SK-N-SH treated with all-trans-retinoic acid at 6 μM for 48 hours (cell line): Measurements from ENCODE around the gene SPRR2A.
"Not testable (repeated sequence)": the region's sequence is repeated elsewhere in the genome, so short reads cannot be mapped to it uniquely, and the experiment has no call there.

ENCODE experiments used
- ATAC-seq: fragments of 200-7000 bp; cut with Tn5 transposase; 3 replicates; pipeline ENCODE4 v1.9.1; 2020; ENCODE audit warnings: mild to moderate bottlenecking, moderate library complexity
- BACH2 ChIP-seq: fragments of 250-450 bp; sonication (Bioruptor Pico); IDR thresholded peaks from 2 replicates; pipeline ENCODE4 v1.9.0; 2021; ENCODE audit warnings: mild to moderate bottlenecking, borderline replicate concordance
- GLIS3 ChIP-seq: fragments of 250-450 bp; sonication (Bioruptor Pico); IDR thresholded peaks from 2 replicates; pipeline ENCODE4 v1.5.0; 2020; ENCODE audit warnings: mild to moderate bottlenecking, moderate library complexity
- OSR1 ChIP-seq: fragments of 250-450 bp; sonication (Bioruptor Pico); IDR thresholded peaks from 2 replicates; pipeline ENCODE4 v1.8.0; 2022; ENCODE audit warnings: moderate library complexity, mild to moderate bottlenecking, inconsistent platforms
- POU6F1 ChIP-seq: fragments of 250-450 bp; sonication (Bioruptor Pico); IDR thresholded peaks from 2 replicates; pipeline ENCODE4 v1.8.0; 2021; ENCODE audit warnings: low read depth, mild to moderate bottlenecking, moderate library complexity, borderline replicate concordance
- PPARA ChIP-seq: fragments of 250-450 bp; sonication (Bioruptor Pico); IDR thresholded peaks from 2 replicates; pipeline ENCODE4 v1.5.0; 2020; ENCODE audit warnings: mild to moderate bottlenecking, borderline replicate concordance
- SNAI2 ChIP-seq: fragments of 250-450 bp; sonication (Bioruptor Pico); IDR thresholded peaks from 2 replicates; pipeline ENCODE4 v1.5.0; 2020; ENCODE audit warnings: mild to moderate bottlenecking, moderate library complexity
- ZNF565 ChIP-seq: fragments of 450-650 bp; formaldehyde crosslinking; conservative IDR thresholded peaks from 2 replicates; pipeline ENCODE4 v1.5.0; 2020; ENCODE audit warnings: low read depth, mild to moderate bottlenecking, moderate library complexity
- TF ChIP-seq, protein P1 (sequence below): fragments of 250-450 bp; sonication (Bioruptor Pico); IDR thresholded peaks from 2 replicates; pipeline ENCODE4 v1.5.1; 2021; ENCODE audit warnings: mild to moderate bottlenecking, moderate library complexity

Gene SPRR2A

GRCh38 chr1:153023109-153023508 lies 34.2 kb downstream of the SPRR2A start:
- TF ChIP-seq SNAI2 (CRISPR knock-in tag) (no peak), BACH2 (CRISPR knock-in tag) (no peak), GLIS3 (CRISPR knock-in tag) (no peak), POU6F1 (no peak), ZNF565 (CRISPR knock-in tag) (no peak), PPARA (CRISPR knock-in tag) (no peak), OSR1 (CRISPR knock-in tag) (no peak)
- TF ChIP-seq, protein P1, sequence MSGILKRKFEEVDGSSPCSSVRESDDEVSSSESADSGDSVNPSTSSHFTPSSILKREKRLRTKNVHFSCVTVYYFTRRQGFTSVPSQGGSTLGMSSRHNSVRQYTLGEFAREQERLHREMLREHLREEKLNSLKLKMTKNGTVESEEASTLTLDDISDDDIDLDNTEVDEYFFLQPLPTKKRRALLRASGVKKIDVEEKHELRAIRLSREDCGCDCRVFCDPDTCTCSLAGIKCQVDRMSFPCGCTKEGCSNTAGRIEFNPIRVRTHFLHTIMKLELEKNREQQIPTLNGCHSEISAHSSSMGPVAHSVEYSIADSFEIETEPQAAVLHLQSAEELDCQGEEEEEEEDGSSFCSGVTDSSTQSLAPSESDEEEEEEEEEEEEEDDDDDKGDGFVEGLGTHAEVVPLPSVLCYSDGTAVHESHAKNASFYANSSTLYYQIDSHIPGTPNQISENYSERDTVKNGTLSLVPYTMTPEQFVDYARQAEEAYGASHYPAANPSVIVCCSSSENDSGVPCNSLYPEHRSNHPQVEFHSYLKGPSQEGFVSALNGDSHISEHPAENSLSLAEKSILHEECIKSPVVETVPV: no peak
- TF ChIP-seq, all 23 proteins: peak for 0
- no peak for ATAC-seq

DNA sequence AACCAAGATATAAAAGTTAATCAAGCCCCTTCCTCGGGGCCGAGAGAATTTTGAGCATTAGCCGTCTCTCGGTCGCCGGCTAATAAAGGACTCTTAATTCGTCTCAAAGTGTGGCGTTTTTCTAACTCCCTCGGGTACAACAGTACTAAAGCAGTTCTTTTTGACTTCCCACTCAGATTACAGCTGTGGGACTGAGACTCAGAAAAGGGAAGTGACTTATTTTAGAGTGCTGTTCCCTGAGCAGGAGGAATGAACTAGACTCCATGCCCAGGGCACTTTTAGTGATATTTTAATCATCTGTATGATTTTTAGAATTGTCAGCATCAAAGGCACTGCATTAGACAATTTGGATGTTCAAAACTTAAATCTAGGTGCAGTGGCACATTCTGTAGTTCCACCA lies 35.0 kb downstream of the SPRR2A start:
- ATAC-seq: not testable (repeated sequence)

DNA sequence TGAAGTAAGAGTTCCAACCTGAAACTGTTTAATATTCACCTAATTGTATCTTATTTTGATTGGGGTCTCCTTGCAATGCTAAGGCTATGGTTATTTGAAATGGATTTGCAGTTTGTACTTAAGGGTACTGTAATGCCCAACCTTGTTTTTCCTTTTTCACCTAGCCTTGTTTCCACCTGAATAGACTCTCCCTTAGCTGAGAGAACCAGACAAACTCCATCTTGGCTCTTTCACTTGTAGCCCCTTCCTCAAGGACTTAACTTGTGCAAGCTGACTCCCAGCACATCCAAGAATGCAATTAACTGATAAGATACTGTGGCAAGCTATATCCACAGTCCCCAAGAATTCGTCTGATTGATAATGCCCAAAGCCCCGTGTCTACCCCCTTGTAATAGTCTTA lies 35.5 kb downstream of the SPRR2A start:
- not testable (repeated sequence) for ATAC-seq

GRCh38 chr1:153011235-153011758 lies 46.0 kb downstream of the SPRR2A start:
- ATAC-seq: not testable (repeated sequence)
